GM12801 (cell line): ENCODE measurements around the gene RBBP8NL.

ENCODE experiments used
- CTCF ChIP-seq: IDR thresholded peaks from one replicate; pipeline ENCODE4 v1.5.1; 2011; ENCODE audit warnings: control low read depth; ENCODE audit not compliant: insufficient read length; ENCODE audit errors: extremely low read depth

The RBBP8NL gene

GRCh38 chr20:62400021-62400420, 27.3 kb downstream of the RBBP8NL start:
- no peak for TF ChIP-seq CTCF

GRCh38 chr20:62398120-62398821, 29.1 kb downstream of the RBBP8NL start:
- TF ChIP-seq CTCF: no peak

- no peak for TF ChIP-seq CTCF
Observed at GRCh38 chr20:62396367-62397239, 30.7 kb downstream of the RBBP8NL start.

- no peak for TF ChIP-seq CTCF
Observed at GRCh38 chr20:62395311-62396242, 31.8 kb downstream of the RBBP8NL start.

GRCh38 chr20:62394248-62395245, 32.8 kb downstream of the RBBP8NL start:
- TF ChIP-seq CTCF: no peak

GRCh38 chr20:62393830-62394229, 33.5 kb downstream of the RBBP8NL start:
- TF ChIP-seq CTCF: no peak
